Colonic mucosa (tissue), 4 donors: Measurements from ENCODE around the gene GBA2. TPM values are rescaled to one million over a fixed set of nuclear protein-coding genes. Genes with fewer than 3 reads are reported as not detected.

Source experiments
- DNase-seq: peaks from one replicate; pipeline ENCODE4 v3.0.0-alpha.2; 2020
- H3K27ac ChIP-seq: fragments of 200-600 bp; one replicate; pipeline ENCODE4 v1.8.0; 2021
- H3K27me3 ChIP-seq: fragments of 200-600 bp; one replicate; pipeline ENCODE4 v1.8.0; 2021
- H3K36me3 ChIP-seq: fragments of 200-600 bp; one replicate; pipeline ENCODE4 v1.8.0; 2021
- H3K4me1 ChIP-seq: fragments of 200-600 bp; one replicate; pipeline ENCODE4 v1.8.0; 2021; ENCODE audit warnings: mild to moderate bottlenecking
- H3K4me3 ChIP-seq: fragments of 200-600 bp; one replicate; pipeline ENCODE4 v1.8.0; 2021
- H3K9ac ChIP-seq, 2 donors: one replicate each; pipeline ENCODE4 v1.7.0; 2013; ENCODE audit warnings: control low read depth in 2 of 2, low read depth in 2 of 2, low read length in 2 of 2
- H3K9me3 ChIP-seq: fragments of 200-600 bp; one replicate; pipeline ENCODE4 v1.8.0; 2021
- CTCF ChIP-seq: fragments of 200-600 bp; IDR thresholded peaks from one replicate; pipeline ENCODE4 v1.8.0; 2022; ENCODE audit warnings: antibody characterized with exemption, mild to moderate bottlenecking
- intact Hi-C: fragments of 100-400 bp; cut with DNase I; formaldehyde crosslinking; loops from one replicate; pipeline ENCODE4 v1.14.1; 2022
- total RNA-seq, 2 donors: library from RNA; stranded (reverse); fragmentation: NEBNext Ultra II Directional in 1 of 2; extraction: Animal tissue kit (Norgen Biotek cat#: 25700) in 1 of 2; gene quantifications; one replicate each; pipeline ENCODE4 v1.2.1, GENCODE V29; 2021
- donor health status: healthy.
- donor health status: DM: no; HTN: no; CAD: no.
- donor health status: DM: no; HTN: no; CAD: no.

GBA2 gene
- total RNA-seq, 2 donors from 2014 or later = 127 to 157 TPM

GRCh38 chr9:35717132-35717870 is 31.7 kb downstream of the GBA2 start:
- Histone ChIP-seq H3K9ac (no peak overlapping the region), H3K27ac (no peak overlapping the region), H3K9me3 (no peaks in the 10 kb centered on the region), H3K4me3 (no peak overlapping the region), H3K4me1 (no peaks in the 10 kb centered on the region), H3K27me3 (no peaks in the 10 kb centered on the region), H3K36me3 (peaks cover 67% of the 10 kb centered on the region)
- intact Hi-C loops = no loop called here
- TF ChIP-seq CTCF = no peak
- no peak for DNase-seq

- intact Hi-C loops = no loop called here
Measured at GRCh38 chr9:35716230-35716629, 32.8 kb downstream of the GBA2 start.

GRCh38 chr9:35714579-35715252 is 34.3 kb downstream of the GBA2 start:
- TF ChIP-seq CTCF = no peak
- no peak for DNase-seq
- intact Hi-C loops = no loop called here
- no peaks in the 10 kb centered on the region for H3K9me3 ChIP-seq
- H3K4me3 ChIP-seq = no peak overlapping the region
- no peaks in the 10 kb centered on the region for H3K27me3 ChIP-seq
- H3K36me3 ChIP-seq = peaks cover 60% of the 10 kb centered on the region
- no peak overlapping the region for H3K9ac ChIP-seq
- H3K27ac ChIP-seq = no peak overlapping the region
- no peaks in the 10 kb centered on the region for H3K4me1 ChIP-seq

More at GRCh38 chr9:35716230-35716629, 32.8 kb downstream of the GBA2 start:
- Histone ChIP-seq H3K27me3 (no peaks in the 10 kb centered on the region), H3K9ac (no peak overlapping the region), H3K4me3 (no peak overlapping the region), H3K4me1 (no peaks in the 10 kb centered on the region), H3K36me3 (peaks cover 59% of the 10 kb centered on the region), H3K27ac (no peak overlapping the region), H3K9me3 (no peaks in the 10 kb centered on the region)
- DNase-seq = no peak
- TF ChIP-seq CTCF = no peak

GRCh38 chr9:35714123-35714522 is 34.9 kb downstream of the GBA2 start:
- no peak for TF ChIP-seq CTCF
- no peak for DNase-seq
- Histone ChIP-seq H3K27me3 (no peaks in the 10 kb centered on the region), H3K9ac (no peak overlapping the region), H3K27ac (no peak overlapping the region), H3K4me3 (no peak overlapping the region), H3K36me3 (peaks cover 54% of the 10 kb centered on the region), H3K9me3 (no peaks in the 10 kb centered on the region), H3K4me1 (no peaks in the 10 kb centered on the region)
- intact Hi-C loops = no loop called here

GRCh38 chr9:35713578-35713977 is 35.5 kb downstream of the GBA2 start:
- intact Hi-C loops = no loop called here

More at GRCh38 chr9:35713578-35713977, 35.5 kb downstream of the GBA2 start:
- H3K4me1 ChIP-seq = no peaks in the 10 kb centered on the region
- H3K36me3 ChIP-seq = peaks cover 50% of the 10 kb centered on the region
- no peaks in the 10 kb centered on the region for H3K9me3 ChIP-seq
- no peak for TF ChIP-seq CTCF
- no peak overlapping the region for H3K4me3 ChIP-seq
- no peak overlapping the region for H3K27ac ChIP-seq
- DNase-seq = no peak
- H3K27me3 ChIP-seq = no peaks in the 10 kb centered on the region
- H3K9ac ChIP-seq = no peak overlapping the region
